Astrocyte of the spinal cord (primary cell): ENCODE measurements around the gene ESR2.
A peak's percentile ranks its signal among the peaks of the same experiment; 100 is the strongest.
"Not testable (repeated sequence)": the region's sequence is repeated elsewhere in the genome, so short reads cannot be mapped to it uniquely, and the experiment has no call there.

Source experiments
- DNase-seq: peaks from one replicate; pipeline ENCODE4 v3.0.0; 2011; ENCODE audit warnings: low read depth, low spot score
- H3K4me3 ChIP-seq: 2 replicates; pipeline ENCODE4 v1.5.1; 2011; ENCODE audit warnings: low read depth, mild to moderate bottlenecking, low read length, moderate library complexity
- in situ Hi-C: cut with HindIII; loops from 2 replicates; pipeline ENCODE4 v1.10.0; 2017; ENCODE audit warnings: low sequenced_read_pairs
- TF ChIP-seq, protein P1 (sequence below): IDR thresholded peaks from 2 replicates; pipeline ENCODE4 v1.5.1; 2012; ENCODE audit warnings: low read depth, mild to moderate bottlenecking, low read length, inconsistent platforms

Gene ESR2

DNA sequence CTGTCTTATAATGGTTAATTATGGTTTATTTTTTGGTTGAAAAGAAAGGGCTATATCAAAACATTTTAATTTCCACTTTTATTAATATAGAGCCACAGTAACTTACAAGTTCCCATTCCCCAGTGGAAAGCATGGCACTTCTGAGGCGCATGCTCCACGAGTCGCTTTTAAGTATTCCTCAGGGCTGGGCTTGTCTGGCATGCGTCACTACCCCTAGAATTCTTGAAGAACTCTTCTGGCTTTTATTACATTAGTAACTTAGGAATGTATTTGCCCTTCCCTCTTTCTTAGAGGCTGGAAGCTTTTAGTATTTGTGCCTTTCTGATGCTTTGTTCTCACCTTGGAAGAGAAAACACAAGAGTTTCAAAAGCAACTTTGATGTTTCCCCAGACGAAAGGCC, 81.1 kb downstream of the ESR2 start:
- in situ Hi-C loops, result no loop called here
- TF ChIP-seq, protein P1, sequence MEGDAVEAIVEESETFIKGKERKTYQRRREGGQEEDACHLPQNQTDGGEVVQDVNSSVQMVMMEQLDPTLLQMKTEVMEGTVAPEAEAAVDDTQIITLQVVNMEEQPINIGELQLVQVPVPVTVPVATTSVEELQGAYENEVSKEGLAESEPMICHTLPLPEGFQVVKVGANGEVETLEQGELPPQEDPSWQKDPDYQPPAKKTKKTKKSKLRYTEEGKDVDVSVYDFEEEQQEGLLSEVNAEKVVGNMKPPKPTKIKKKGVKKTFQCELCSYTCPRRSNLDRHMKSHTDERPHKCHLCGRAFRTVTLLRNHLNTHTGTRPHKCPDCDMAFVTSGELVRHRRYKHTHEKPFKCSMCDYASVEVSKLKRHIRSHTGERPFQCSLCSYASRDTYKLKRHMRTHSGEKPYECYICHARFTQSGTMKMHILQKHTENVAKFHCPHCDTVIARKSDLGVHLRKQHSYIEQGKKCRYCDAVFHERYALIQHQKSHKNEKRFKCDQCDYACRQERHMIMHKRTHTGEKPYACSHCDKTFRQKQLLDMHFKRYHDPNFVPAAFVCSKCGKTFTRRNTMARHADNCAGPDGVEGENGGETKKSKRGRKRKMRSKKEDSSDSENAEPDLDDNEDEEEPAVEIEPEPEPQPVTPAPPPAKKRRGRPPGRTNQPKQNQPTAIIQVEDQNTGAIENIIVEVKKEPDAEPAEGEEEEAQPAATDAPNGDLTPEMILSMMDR, result no peak
- DNase-seq, result no peak
- H3K4me3 ChIP-seq, result no peak overlapping the region

DNA sequence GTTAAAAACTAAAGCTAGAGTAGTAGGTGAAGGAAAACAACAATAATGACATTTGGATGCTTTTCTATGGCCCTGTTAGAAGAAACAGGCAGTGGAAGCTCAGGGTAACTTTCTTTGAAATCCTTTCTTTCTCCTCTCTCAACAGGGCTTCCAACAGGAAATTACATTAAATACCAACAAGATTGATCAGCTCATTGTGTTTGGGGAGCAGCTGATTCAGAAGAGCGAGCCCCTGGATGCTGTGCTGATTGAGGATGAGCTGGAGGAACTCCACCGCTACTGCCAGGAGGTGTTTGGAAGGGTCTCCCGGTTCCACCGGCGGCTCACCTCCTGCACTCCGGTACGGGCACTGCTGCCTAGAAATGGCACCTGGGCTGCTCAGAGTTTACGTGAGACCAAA, 81.5 kb downstream of the ESR2 start:
- no peak overlapping the region for H3K4me3 ChIP-seq
- TF ChIP-seq, protein P1, result no peak
- in situ Hi-C loops, result no loop called here
- no peak for DNase-seq

DNA sequence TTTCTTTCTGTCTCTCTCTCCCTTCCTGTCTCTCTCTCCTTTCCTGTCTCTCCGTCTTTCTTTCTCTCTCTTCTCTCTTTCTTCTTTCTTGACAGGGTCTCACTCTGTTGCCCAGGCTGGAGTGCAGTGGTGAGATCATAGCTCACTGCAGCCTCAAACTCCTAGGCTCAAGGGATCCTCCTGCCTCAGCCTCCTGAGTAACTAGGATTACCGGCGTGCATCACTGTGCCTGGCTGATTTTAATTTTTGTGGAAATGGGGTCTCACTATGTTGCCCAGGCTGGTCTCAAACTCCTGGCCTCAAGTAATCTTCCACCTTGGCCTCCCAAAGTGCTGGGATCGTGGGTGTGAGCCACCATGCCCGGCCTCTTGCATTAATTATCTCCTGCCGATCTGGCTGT, 83.3 kb downstream of the ESR2 start:
- in situ Hi-C loops, DNase-seq, H3K4me3 ChIP-seq: not testable (repeated sequence)

DNA sequence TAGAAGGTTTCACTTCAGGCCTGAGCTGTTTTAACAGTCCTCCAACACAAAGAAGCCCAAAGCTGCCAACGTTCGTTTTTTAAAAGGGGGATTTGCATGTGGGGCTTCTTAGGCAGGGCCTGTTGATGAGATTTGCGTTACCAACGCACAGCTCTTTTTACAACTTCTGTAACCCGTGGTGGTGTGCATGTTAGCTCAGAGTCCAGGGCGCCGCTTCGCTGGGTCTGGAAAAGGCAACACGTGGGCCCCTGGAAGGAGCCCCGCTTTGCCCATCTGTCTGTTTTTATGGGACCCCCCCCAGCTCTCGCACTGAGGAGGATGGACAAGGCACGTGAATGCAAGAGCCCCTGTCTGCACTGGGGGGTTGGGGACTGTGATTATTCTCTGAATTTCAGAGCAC, 84.0 kb downstream of the ESR2 start:
- no peak overlapping the region for H3K4me3 ChIP-seq
- TF ChIP-seq, protein P1, result no peak
- DNase-seq, result no peak
- in situ Hi-C loops, result no loop called here

DNA sequence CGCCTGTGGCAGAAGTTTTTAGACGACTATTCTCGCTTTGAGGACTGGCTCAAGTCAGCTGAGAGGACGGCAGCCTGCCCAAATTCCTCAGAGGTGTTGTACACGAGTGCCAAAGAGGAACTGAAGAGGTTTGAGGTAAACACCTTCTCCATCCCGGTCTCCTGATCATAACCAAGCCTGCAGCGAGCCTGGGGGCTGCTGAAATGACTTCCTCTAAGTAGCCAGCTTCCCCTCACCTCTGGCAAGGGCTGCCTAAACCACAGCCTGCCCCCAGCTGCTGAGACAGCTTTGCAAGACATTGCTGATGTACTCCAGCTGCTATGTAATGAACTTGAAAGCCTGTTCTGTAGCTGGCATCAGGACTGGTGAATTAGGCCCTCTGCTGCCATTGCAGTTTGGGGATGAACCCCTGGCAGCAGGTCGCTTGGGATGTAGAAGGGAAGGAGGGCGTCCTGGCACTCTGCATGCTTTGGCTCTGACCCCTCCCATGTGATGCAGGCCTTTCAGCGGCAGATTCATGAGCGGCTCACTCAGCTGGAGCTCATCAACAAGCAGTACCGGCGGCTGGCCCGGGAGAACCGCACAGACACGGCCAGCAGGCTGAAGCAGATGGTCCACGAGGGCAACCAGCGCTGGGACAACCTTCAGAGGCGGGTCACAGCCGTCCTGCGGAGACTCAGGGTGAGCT, 84.6 kb downstream of the ESR2 start:
- DNase-seq, result peak; percentile 12
- TF ChIP-seq, protein P1, result no peak
- in situ Hi-C loops, result no loop called here
- no peak overlapping the region for H3K4me3 ChIP-seq

DNA sequence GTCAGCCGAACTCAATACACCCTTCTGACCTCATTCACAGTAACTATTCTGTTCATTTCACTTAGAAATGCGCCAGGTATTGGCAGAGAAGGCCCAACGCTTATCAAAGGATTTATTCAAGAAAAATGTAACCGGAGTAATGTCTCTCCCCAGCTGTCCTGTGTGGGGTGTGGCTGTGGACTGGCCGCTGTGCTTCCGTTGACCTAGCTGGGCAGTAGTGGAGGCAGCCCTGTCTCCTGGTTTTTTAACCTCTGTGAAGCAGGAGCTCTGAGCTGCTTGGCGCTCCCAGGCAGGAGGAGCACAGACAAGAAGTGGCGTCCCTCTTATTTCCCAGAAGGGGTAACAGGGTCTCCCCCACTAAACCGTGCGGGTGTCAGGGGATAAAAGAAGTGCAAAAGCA, 85.2 kb downstream of the ESR2 start:
- DNase-seq, result no peak
- in situ Hi-C loops, result no loop called here
- H3K4me3 ChIP-seq, result no peak overlapping the region
- TF ChIP-seq, protein P1, result no peak

DNA sequence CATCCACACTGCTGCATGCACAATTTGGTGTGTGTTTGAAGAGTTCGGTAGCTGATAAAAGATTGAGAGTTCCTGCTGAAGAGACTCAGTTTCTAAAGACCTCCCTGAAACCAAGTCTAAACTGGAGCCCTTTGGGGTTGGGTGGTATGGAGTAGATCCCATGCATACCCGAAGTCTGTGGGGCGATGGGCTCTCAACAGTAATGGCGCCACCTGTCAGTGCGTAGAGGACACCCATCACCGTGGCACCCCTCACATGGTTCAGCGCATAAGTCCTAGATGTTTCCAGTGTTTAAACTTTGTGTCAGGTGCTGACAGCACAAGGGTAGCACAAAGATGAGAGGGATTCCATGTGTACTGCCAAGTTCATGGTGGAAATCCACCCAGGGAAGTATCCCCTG, 85.9 kb downstream of the ESR2 start:
- TF ChIP-seq, protein P1, result no peak
- DNase-seq, result no peak
- in situ Hi-C loops, result no loop called here
- no peak overlapping the region for H3K4me3 ChIP-seq
